A673 (cell line): ENCODE measurements around the gene SPNS2.

Source experiments
- CTCF ChIP-seq: fragments of 300-800, 200-600 bp; sonication (generic); conservative IDR thresholded peaks from 2 replicates; pipeline ENCODE4 v1.5.1; 2017; ENCODE audit warnings: low read depth, mild to moderate bottlenecking, antibody characterized with exemption, low read length, moderate library complexity, mixed read lengths
- EZH2 ChIP-seq: fragments of 200-600 bp; sonication (generic); IDR thresholded peaks from 2 replicates; pipeline ENCODE4 v1.6.1; 2017; ENCODE audit warnings: borderline replicate concordance, low read depth, mild to moderate bottlenecking, mixed read lengths, antibody characterized with exemption, low read length; ENCODE audit not compliant: poor library complexity, severe bottlenecking

DNA sequence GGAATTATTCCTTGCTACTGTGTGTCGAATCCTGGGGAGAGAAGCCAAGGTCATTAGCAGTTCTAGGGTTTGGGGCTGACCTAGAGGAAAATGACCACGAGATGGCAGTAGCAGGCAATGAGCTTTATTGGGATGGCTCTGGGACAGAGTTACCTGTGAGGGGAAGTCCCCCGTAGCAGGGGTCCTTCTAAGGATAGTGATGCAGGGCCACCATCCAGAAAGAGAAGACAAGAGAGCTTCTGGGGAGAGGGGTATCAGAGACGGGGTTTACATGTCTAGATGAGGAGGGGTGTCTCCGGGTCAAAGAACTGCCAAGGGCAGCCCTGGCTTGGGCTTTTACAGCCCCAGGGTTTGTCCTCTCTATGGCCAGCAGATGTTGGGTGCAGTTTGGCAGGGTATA lies 68.1 kb downstream of the SPNS2 start:
- TF ChIP-seq CTCF (peak; percentile 78), EZH2 (no peak)
